Prostate gland (tissue), 2 donors: ENCODE data around the gene KRT76.

Experiments
- CTCF ChIP-seq, 4 experiments: fragments of 200-600 bp in 2 of 4; fragments of 450-650 bp in 2 of 4; sonication (generic) in 2 of 4; IDR thresholded peaks; 1 replicate in 3 of 4; 2 replicates in 1 of 4; pipeline ENCODE4 v1.5.1; 2016 to 2019; ENCODE audit warnings: antibody characterized with exemption in 4 of 4, mild to moderate bottlenecking in 2 of 4, moderate library complexity in 2 of 4
- POLR2A ChIP-seq: fragments of 450-650 bp; IDR thresholded peaks from one replicate; pipeline ENCODE4 v1.6.1; 2016; ENCODE audit warnings: antibody characterized with exemption, mild to moderate bottlenecking

- TF ChIP-seq CTCF (IDR thresholded peaks at IDR 0.05) (no peak), POLR2A (no peak)
Observed at GRCh38 chr12:52769354-52769753, 7.8 kb downstream of the KRT76 start.
